GM21723 (cell line): Measurements from ENCODE around the gene PMVK.
"Not testable (repeated sequence)": the region's sequence is repeated elsewhere in the genome, so short reads cannot be mapped to it uniquely, and the experiment has no call there.

Source experiments
- ATAC-seq: cut with Tn5 transposase; IDR thresholded peaks from one replicate; pipeline ENCODE4 v1.9.1; 2021; ENCODE audit warnings: mild to moderate bottlenecking, moderate library complexity; ENCODE audit not compliant: unreplicated experiment

The PMVK gene

GRCh38 chr1:154936555-154937084 lies at the start of gene PMVK:
PMVK (minus strand) TSS chr1:154936719; CDS start chr1:154936685, 34 bp downstream.
- ATAC-seq, result peak; percentile 66

GRCh38 chr1:154983776-154984466 lies 47.4 kb upstream of the PMVK start:
- ATAC-seq, result no peak

DNA sequence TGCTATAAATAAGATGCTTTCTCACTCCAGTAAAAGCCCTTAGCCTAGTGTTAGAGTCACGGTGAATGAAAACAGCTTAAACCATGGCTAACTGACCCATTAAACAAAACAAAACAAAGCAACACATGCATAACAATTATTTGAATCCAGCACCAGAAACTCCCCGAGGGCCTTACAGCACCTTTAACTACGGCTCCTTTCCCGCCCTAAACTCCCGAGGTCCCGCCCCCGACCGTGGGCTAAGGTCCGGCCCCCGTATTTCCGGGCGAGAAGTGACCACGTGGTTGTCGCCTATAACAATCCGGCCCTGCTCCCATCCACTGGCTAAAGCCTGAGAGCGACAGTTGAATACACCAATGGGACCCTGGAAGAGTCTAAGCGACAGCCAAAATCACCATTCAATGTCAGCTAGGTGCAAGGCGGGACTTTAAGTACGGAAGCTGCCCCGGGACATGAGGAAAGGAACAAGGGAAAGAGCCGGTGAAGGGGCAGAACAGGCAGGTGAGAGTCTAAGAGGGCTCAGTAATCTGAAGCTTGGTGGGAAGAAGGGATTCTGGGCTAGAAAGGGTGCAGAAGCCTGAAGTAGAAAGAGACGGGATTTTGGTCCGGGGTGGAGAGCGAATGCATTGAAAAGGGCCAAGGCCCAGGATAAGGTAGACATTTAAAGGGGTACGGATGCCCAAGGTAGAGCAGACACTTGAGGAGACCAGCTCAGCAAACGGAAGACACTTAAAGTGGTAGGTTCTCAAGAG lies 46.6 kb upstream of the PMVK start, which contains the start of gene FLAD1:
FLAD1 (plus strand) TSS at position 448 of the 752 bp plus-strand sequence. CDS start 351 bp downstream, outside the sequence.
- peak; percentile 97 for ATAC-seq

DNA sequence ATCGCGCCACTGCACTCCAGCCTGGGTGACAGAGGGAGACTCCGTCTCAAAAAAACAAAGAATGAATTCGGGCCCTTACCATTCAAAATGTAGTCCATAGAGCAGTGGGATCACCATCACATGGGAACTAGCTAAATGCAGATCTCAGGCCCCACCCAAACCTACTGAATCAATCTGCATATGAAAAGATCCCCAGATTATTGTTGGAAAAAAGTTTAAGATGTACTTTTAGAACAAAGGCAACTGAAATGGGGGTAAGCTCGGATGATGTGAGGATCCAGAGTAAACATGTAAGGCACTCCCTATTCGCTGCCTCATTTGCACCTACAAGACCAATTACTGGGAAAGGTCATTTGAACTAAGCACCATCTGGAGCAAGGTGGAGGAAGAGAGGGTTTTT lies 45.8 kb upstream of the PMVK start:
- no peak for ATAC-seq

- no peak for ATAC-seq
Measured at GRCh38 chr1:154978360-154978759, 41.8 kb upstream of the PMVK start.

- not testable (repeated sequence) for ATAC-seq
Measured at GRCh38 chr1:154977762-154978161, 41.2 kb upstream of the PMVK start.

DNA sequence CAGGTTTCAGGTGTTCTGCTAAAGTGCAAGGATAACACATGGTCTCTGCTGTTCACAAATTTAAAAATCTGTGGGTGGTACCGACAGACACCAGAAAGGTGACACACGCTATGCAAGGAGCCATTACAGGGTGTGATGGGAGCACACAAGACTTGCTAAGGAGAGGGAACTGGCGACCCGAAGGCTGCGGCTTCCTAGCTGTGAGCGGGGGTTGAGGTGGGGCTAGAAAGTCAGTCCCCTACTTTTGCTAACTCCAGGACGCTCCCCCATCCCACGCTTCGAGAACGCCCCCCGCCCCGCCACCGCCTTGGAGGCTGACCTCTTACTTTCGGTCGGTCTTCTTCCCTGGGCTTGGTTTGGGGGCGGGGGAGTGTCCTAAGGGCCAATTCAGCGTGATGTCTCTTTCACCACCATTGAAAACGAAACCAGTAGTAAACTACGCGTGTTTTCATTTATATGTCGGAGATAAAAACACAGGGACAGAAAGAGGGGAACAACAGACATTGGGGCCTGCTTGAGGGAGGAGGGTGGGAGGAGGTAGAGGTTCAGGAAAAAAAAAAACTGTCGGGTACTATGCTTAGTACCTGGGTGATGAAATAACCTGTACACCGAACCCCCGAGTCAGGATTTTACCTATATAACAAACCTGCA lies 39.0 kb upstream of the PMVK start:
- ATAC-seq, result no peak

GRCh38 chr1:154974808-154975408 lies 38.4 kb upstream of the PMVK start:
- ATAC-seq, result peak; percentile 45

GRCh38 chr1:154974102-154974807 lies 37.7 kb upstream of the PMVK start, which contains the start of gene CKS1B:
CKS1B (plus strand) TSS chr1:154974681; CDS start chr1:154974746, 65 bp downstream.
- ATAC-seq, result peak; percentile 75

DNA sequence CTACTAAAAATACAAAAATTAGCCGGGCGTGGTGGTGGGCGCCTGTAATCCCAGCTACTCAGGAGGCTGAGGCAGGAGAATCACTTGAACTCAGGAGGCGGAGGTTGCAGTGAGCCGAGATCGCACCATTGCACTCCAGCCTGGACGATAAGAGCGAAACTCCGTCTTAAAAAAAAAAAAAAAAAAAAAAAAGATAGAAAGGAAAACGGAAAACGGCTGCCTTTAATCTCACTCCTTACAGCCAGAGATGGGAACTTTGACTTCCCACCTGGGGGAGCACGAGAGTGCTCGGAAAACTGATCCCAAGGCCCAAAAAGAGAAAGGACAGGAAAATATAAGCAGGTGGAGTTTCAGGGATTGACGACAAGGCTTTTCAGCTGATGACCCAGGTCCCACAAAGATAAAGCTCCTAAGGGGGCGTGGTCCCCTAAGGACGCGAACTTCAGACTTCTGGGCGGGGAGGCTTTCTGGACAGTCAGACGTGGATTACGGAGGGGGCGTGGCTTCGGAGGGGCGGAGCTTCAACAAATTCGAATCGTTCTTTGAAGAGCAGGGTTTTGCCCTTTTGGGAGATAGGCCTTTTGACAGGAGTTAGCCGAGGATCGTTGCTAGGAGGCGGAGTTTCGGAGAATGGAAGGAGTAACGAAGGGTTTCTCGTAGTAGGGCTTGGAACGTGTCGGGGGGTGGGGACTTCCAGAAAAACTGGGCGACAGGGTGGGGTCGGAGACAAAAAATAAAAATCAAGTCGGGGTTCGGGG lies 37.0 kb upstream of the PMVK start:
- peak; percentile 33 for ATAC-seq

DNA sequence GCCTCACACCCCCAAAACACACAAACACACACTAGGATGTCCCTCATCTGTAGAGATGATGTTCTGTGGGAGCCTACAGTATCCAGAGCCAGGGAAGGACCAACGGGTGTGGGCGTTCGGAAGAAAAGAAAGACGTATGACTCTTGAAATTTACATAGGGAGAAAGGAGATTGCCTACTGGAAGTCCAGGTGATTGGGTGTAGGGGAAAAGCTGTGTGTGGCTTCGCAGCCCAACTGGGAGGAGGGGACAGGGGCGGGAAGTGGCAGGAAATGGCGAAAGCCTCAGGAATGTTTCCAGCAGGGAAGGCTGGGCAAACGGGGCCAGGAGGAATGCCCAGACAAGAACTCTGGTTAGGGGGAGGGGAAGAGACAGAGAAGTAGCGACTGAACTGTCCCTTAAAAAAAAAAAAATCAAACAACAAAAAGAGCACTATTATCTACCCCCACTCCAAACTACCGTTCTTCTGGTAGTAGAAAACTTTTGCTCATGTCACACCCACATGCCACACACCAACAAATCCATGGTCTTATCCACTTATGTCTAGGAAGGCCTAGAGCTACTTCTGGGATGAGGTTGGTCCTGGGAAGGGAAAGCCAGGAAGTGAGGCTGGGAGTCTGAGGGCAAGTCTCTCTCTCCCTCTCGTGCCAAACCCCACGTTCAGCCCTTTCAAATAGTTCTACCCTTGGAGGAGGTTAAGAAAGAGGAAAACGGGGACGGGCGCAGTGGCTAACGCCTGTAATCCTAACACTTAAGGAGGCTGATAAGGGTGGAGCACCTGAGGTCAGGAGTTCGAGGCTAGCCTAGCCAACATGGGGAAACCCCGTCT lies 36.2 kb upstream of the PMVK start:
- ATAC-seq, result no peak

DNA sequence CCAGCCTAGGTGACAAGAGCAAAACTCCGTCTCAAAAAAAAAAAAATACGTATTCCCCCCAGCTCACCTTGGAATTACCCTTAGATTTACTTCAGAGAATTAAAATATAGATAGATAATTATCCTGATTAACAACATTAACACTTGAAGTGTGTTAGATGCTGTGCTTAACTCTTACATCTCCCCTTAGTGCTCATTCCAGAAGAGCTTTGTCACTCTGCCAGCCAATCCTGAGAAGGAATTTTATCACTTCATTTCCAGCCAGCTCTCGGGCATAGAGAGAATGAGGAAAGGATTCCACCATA lies 35.6 kb upstream of the PMVK start:
- ATAC-seq, result no peak

- ATAC-seq, result no peak
Measured at GRCh38 chr1:154971341-154971998, 35.0 kb upstream of the PMVK start.

GRCh38 chr1:154970631-154971340 lies 34.3 kb upstream of the PMVK start, which contains the start of gene SHC1:
SHC1 (minus strand) TSS chr1:154970747; CDS start chr1:154970526, 221 bp downstream.
- no peak for ATAC-seq

GRCh38 chr1:154969860-154970452 lies 33.4 kb upstream of the PMVK start:
- no peak for ATAC-seq

- no peak for ATAC-seq
Measured at GRCh38 chr1:154969246-154969645, 32.7 kb upstream of the PMVK start.

DNA sequence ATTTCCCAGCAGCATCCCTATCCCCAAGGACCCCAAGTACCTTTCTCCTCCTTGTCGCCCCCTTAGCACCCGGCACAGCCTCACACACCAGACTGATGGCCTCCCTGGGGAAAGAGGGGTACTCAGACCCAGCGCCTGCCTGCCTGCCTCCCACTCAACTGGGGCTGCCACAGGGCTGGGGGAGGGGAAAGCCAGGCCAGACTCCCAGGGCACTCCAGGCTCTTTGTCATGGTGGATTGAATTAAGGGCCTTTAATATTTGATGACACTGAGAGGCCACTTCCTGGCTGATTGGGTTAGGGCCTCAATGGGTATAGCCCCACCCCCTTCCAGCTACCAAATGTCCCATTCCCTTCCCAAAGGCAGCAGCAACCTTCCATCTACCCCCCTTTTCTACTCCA lies 32.2 kb upstream of the PMVK start:
- ATAC-seq, result no peak
